ENCODE measurements around the gene CHST13. TPM values are rescaled to one million over a fixed set of nuclear protein-coding genes. Genes with fewer than 3 reads are reported as not detected.

The CHST13 gene
- polyA plus RNA-seq, 3 donors = 16.6 to 41.8 (median 39.2) TPM

DNA sequence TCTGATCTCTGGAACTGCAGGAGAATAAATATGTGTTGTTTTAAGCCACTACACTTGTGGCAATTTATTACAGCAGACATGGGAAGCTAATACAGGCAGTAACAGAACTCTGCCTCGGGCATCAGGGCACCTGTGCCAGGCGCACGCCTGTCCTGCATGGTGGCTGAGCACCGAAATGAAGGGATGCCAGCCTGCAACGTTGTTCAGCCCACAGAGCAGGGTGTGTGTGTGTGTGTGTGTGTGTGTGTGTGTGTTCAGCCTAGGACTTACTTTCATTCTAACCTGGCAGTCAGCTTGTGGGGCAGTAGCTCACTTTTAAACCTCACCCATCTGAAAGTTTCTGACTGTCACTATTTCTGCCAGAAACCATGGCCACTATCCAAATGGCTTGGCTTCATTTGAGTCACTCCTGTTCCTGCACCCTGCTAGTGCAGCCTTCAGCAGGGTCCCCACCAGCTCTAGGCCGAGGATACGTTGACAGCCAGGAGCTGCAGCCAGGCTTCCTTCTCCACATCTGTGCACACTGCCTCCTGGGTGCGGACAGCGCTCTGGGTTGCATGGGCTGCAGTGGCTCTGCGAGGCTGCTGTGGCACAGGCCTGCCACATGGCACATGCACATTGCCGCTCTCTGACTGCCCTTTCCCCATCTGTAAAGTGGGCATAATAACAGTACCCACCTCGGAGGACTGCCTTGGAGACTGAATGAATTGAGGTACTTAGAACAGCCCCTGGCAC, 10.9 kb upstream of the CHST13 start:
- WGBS (ENCODE audit: insufficient coverage) = 92% methylated on average over 8 of the region's 12 CpGs
- Histone ChIP-seq H3K9me3 (replicated peaks in 1 of 2; ENCODE audit: control insufficient read depth in 1 of 2, insufficient read depth in 1 of 2, low read length in 2 of 2) (no peaks in the 10 kb centered on the region), H3K27ac (ENCODE audit: low read depth in 1 of 2, low read length in 2 of 2) (no peak overlapping the region), H3K4me1 (ENCODE audit: control insufficient read depth in 1 of 2, insufficient read depth in 2 of 2, low read length in 2 of 2) (no peaks in the 10 kb centered on the region), H3K79me2 (ENCODE audit: insufficient read depth, low read length) (no peaks in the 10 kb centered on the region), H3K36me3 (replicated peaks in 1 of 2; ENCODE audit: control insufficient read depth in 1 of 2, insufficient read depth in 2 of 2, low read length in 2 of 2) (no peaks in the 10 kb centered on the region), H3K4me2 (replicated peaks; ENCODE audit: extremely low read depth, low read length, poor library complexity, severe bottlenecking) (no peak overlapping the region), H4K20me1 (ENCODE audit: insufficient read depth, low read length) (no peaks in the 10 kb centered on the region), H2AFZ (ENCODE audit: insufficient read depth, low read depth, low read length, poor library complexity, severe bottlenecking) (no peak overlapping the region), H3K27me3 (ENCODE audit: control insufficient read depth in 2 of 2, insufficient read depth in 2 of 2, low read length in 2 of 2) (no peaks in the 10 kb centered on the region), H3K9ac (ENCODE audit: insufficient read depth, low read length, poor library complexity, severe bottlenecking) (no peak overlapping the region), H3K4me3 (replicated peaks in 1 of 3; ENCODE audit: low read depth in 2 of 3, low read length in 3 of 3) (no peak overlapping the region)
- H3K27ac Mint-ChIP-seq = no peak overlapping the region
- peaks cover 0 to 2% (median 0%) of the 10 kb centered on the region in 3 donors for H3K27me3 Mint-ChIP-seq (ENCODE audit: low read depth in 3 of 3)
- no peak for TF ChIP-seq CTCF (IDR thresholded peaks at IDR 0.05)
- no peak overlapping the region for H3K4me3 Mint-ChIP-seq
- no peak for DNase-seq
- H3K9me3 Mint-ChIP-seq = no peaks in the 10 kb centered on the region
- H3K4me1 Mint-ChIP-seq = no peaks in the 10 kb centered on the region
- H3K36me3 Mint-ChIP-seq = no peaks in the 10 kb centered on the region
- intact Hi-C loops (cut with micrococcal nuclease) = no loop called here

DNA sequence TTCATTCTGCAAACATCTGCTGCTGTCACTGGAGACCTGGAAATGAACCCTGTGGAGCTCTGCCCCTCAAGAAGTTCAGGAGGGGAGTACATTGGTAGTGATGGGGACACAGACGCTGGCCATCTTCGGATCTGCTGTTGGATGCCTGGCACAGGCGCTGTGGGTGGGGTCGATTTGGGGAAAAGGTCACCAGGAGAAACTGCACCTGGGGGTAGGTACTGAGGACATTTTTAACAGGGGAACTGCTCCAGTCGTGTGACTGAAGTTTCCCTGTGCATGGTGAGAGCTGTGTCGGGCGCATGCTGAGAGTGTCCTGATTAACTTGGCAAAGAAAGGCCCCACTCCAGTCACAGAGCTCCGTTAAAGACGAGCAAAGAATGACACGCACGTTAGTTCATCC, 9.8 kb upstream of the CHST13 start:
- Histone ChIP-seq H3K4me1 (ENCODE audit: control insufficient read depth in 1 of 2, insufficient read depth in 2 of 2, low read length in 2 of 2) (no peaks in the 10 kb centered on the region), H3K9me3 (replicated peaks in 1 of 2; ENCODE audit: control insufficient read depth in 1 of 2, insufficient read depth in 1 of 2, low read length in 2 of 2) (no peaks in the 10 kb centered on the region), H3K4me3 (replicated peaks in 1 of 3; ENCODE audit: low read depth in 2 of 3, low read length in 3 of 3) (no peak overlapping the region), H2AFZ (ENCODE audit: insufficient read depth, low read depth, low read length, poor library complexity, severe bottlenecking) (no peak overlapping the region), H3K9ac (ENCODE audit: insufficient read depth, low read length, poor library complexity, severe bottlenecking) (no peak overlapping the region), H3K4me2 (replicated peaks; ENCODE audit: extremely low read depth, low read length, poor library complexity, severe bottlenecking) (no peak overlapping the region), H4K20me1 (ENCODE audit: insufficient read depth, low read length) (no peaks in the 10 kb centered on the region), H3K27ac (ENCODE audit: low read depth in 1 of 2, low read length in 2 of 2) (no peak overlapping the region), H3K79me2 (ENCODE audit: insufficient read depth, low read length) (no peaks in the 10 kb centered on the region), H3K27me3 (ENCODE audit: control insufficient read depth in 2 of 2, insufficient read depth in 2 of 2, low read length in 2 of 2) (no peaks in the 10 kb centered on the region), H3K36me3 (replicated peaks in 1 of 2; ENCODE audit: control insufficient read depth in 1 of 2, insufficient read depth in 2 of 2, low read length in 2 of 2) (no peaks in the 10 kb centered on the region)
- Mint-ChIP-seq H3K9me3 (no peaks in the 10 kb centered on the region), H3K4me3 (no peak overlapping the region), H3K27ac (no peak overlapping the region), H3K4me1 (no peaks in the 10 kb centered on the region), H3K36me3 (no peaks in the 10 kb centered on the region), H3K27me3 (ENCODE audit: low read depth in 3 of 3) (no peaks in the 10 kb centered on the region)
- whole genome bisulfite sequencing (ENCODE audit: insufficient coverage) = 96% methylated on average over 9 of the region's 11 CpGs
- TF ChIP-seq CTCF (IDR thresholded peaks at IDR 0.05) = no peak
- DNase-seq = no peak
- intact Hi-C loops (cut with micrococcal nuclease) = no loop called here

Data from CD14-positive monocyte (primary cell).